ENCODE results near the gene GRAMD2A.
A peak's percentile ranks its signal among the peaks of the same experiment; 100 is the strongest.

GRAMD2A gene

GRCh38 chr15:72163719-72164118 is 33.9 kb downstream of the GRAMD2A start:
- DNase-seq: no peak

GRCh38 chr15:72162569-72162968 is 35.0 kb downstream of the GRAMD2A start:
- DNase-seq: no peak

DNA sequence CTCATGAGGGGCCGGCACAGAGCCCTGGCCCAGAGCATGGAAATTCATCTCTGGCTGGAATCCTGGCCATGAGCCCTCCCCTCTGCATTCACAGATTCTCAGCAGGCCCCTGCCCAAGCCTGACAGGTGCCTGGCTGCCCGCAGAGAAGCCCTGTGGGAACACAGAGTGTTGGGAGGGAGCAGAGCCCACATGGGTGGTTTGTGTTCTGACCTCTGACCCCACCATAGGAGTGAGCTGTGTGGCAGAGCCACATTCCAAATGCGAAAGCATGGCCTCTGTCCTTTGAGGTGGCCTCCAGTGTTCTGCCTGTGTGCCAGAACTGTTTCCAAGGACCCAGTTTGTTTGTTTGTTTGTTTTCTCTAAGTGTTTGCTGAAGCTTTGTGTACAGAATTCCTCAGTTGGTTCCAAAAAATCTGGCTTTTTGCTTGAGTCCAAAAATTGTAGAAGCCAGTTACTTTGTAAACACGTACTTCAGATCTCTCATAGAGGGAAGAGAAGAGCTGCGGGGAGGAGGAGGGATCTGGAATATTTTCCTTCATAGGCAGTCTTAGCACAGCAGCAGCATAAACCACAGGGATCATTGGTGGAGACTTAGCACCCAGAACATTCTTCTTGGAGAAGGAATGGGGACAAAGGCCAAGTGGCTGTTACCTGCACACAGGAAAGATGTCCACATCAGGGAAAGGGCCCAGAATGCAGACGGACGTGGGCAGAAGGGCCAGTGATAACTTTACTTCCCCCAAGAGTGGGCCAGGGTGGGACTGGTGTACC is 36.0 kb downstream of the GRAMD2A start:
- DNase-seq: no peak

DNA sequence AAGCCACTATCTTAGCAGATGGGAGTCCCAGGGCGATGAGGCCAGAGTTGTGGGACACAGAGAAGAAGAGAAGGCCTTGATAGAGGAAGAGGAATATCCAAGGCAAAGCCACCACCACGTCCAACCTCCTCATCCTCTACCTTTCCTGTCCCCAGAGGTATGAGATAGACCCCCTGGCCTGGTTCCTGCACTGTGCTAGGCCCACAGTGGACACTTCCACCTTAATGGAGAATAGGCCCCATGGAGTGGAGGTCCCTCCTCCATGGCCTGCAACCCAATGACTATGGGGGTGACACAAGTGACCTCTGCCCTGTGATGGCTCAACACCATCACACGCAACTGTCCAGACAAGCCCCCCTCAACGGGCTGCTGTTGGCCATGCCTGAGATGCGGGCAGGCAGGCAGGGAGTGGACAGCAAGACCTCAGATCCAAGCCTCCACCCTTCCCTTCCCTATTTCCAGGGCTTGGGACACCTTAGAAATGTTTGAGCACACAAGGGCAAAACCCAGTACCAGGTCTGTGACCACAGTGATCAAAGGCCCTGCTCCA is 36.8 kb downstream of the GRAMD2A start:
- DNase-seq: no peak

DNA sequence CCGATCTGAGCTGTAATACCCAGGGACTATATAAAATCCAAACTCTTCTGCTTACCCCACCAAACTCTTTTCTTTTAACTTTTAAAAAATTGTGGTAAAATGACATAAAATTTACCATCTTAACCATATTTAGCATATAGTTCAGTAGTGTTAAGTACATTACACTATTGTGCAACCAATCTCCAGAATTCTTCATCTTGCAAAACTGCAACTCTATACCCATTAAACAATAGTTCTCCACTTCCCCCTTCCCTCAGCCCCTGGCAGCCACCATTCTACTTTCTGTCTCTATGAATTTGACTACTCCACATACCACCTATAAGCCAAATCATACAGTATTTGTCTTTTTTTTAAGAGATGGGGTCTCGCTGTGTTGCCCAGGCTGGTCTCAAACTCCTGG is 40.7 kb downstream of the GRAMD2A start:
- no peak for DNase-seq

GRCh38 chr15:72155635-72156616 is 41.7 kb downstream of the GRAMD2A start:
- DNase-seq: peak; percentile 72

DNA sequence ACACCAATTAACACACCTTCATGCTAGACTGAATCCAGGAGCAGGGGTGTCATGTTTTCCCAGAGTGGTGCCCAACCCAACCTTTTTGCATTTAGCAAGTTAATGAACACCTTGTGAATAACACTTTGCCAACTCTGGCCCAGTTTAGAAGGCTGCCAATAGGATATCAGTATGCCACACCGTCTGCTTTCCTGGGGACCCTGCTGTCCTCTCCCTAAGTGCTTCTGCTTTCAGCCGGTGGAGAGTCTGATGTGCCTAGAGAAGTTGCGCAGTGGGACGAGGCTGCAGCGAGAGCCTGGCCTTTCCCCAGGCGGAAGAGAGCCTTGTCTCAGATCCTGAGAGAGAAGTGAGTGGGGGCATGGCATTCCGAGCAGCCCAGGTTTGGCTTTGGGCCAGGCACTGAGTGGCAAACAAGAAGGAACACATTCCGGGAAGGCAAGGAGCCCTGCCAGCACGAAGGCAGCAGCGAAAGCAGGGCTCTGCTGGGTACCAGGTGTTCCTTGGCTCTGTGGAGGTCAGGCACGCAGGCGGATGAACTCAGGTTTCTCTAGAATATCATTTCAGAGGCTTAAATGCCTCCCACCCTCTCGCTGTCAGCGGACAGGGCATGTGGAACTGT is 42.5 kb downstream of the GRAMD2A start:
- no peak for DNase-seq

DNA sequence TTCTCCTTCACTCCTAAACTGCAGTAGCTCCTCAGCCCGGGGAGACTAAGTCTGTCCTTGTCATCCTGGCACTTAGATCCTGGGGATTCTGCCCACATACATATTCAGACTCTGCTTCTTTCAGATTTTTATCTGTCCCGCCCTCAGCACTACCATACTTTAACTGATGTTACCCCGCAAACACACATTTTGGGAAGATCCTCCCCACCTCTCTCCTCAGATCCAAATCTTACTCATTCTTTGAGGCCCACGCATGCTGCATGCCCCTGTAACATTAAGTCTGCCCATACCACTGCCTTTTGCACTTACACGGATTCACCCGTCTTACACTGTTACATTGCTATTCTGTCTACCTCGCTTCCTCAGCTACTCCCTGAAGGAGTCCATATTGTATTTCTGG is 43.3 kb downstream of the GRAMD2A start:
- no peak for DNase-seq

DNA sequence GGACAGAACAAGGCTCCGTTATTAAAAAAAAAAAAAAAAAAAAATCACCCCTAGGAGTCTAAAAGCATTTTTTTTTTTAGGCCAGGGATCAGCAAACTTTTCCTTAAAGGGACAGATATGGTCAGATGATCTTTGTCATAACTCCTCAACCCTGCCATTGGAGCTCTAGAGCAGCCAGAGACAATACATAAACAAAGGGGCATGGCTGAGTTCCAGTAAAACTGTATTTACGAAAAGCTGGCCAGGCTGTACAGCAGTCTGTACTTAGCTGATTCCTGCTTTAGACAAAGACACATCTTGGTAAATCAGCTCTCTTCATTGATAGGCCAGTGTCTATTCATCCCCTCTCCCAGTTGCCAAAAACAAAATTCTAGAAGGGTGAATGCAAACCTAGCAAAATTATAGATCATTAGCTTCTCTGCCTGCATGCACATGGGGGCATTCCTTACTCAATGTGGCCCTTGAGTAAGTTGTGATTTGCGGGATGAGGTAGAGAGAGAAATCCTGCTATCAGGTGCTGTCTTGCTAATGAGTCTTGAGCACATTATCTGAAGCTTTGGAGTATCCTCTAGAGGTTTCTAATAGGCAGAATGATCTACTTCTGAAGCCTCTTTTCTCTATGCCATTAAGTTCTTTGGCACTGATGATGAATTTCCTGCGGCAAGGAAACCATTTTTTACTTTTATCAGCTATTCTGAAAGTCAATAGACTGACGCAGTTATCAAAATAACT is 44.2 kb downstream of the GRAMD2A start:
- DNase-seq: no peak

GRCh38 chr15:72147418-72147817 is 50.2 kb downstream of the GRAMD2A start:
- no peak for DNase-seq

- no peak for DNase-seq
Observed at GRCh38 chr15:72146934-72147333, 50.7 kb downstream of the GRAMD2A start.

DNA sequence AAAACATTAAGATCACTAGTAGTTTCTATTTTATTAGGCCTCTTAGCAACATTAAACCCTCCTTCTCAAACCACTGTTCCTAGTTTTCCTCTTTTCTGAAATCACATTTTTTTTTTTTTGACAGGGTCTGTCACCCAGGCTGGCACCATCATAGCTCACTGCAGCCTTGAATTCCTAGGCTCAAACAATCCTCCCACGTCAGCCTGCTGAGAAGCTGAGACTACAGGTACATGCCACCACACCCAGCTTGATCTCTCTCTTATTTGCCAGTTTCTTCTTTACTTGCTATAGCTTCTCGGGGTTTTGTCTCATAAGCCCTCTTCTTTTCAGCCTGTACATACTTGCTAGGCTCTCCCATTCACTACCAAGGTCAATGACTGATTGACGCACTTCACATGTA is 51.4 kb downstream of the GRAMD2A start:
- DNase-seq: no peak

GRCh38 chr15:72141171-72142084 is 56.2 kb downstream of the GRAMD2A start:
- no peak for DNase-seq

DNA sequence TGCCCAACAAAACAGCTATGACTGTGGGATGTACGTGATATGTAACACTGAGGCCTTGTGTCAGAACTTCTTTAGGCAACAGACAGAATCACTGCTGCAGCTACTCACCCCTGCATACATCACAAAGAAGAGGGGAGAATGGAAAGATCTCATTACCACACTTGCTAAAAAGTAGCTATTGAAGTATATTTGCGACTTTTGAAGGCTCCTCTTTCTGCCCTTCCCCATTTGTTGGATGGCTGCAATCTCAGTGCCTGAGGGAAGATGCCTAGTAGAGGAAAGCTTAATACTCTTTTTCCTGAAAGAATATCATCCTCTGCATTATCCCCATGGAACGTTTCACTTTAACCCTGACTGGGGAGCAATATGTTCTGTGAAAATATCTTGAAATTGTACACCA is 57.5 kb downstream of the GRAMD2A start:
- DNase-seq: no peak

DNA sequence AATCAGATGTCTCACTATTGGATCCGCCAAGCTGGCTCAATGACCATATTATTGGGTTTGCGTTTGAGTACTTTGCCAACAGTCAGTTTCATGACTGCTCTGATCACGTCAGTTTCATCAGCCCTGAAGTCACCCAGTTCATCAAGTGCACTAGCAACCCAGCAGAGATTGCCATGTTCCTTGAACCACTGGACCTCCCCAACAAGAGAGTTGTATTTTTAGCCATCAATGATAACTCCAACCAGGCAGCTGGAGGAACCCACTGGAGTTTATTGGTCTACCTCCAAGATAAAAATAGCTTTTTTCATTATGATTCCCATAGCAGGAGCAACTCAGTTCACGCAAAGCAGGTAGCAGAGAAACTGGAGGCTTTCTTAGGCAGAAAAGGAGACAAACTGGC is 57.9 kb downstream of the GRAMD2A start:
- DNase-seq: no peak

DNA sequence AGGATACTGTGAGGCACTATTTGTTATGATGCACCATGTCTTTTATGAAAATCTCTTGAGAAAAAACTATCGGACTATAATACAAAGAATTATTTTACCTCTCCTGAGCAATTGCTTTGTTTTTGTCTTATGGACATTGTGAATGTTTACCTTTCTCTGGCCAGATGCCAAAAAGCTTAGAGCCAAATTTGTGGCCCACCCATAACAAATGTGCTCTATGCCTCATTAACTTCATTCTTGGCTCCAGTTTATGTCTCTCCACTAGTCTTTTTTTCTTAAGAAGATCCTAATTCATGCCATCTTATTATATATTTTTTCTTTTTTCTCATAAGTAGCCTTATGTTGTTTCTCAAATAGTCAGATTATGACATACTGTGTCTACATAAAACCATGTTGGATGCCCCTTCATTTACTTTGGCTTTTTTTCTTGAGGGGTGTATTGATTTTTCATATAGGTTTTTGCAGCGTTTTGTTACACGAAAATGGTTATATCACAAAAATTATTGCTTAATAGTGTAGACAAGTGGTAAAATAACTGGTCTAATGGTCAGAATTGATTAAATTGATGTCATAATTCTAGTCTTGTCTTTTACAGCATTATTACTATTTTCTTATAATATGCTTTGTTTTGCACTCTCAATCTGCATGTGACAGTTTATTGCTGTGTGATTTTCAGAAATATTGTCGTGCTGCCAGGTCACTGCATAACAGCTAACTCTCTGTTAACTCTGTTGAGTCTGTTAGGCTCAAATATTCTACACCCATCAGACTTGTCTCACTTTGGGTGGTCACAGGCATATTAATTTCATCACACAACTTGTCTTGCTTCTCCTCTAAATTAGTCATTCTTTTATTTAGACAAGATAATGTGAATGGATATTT is 61.2 kb downstream of the GRAMD2A start:
- DNase-seq: no peak

- no peak for DNase-seq
Observed at GRCh38 chr15:72135719-72136118, 61.9 kb downstream of the GRAMD2A start.

- DNase-seq: no peak
Observed at GRCh38 chr15:72133211-72133610, 64.4 kb downstream of the GRAMD2A start.

DNA sequence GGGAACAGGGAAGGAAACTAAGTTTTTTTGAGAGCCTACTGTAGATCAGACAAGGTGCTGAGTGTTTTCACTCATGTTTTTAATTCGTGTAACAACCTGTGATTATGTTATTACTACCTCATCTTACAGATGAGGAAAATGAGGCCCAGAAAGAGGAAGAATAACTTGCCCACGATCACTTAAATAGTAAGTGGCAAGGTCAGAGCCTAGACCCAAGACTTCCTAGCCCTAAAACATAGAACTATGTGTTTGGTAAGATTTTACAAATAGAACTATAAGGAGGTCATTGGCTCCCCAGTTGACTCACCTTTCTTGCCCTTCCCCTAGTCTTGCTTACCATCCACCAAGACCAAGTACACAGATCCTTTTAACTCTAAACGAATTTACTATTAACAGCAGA is 65.7 kb downstream of the GRAMD2A start:
- no peak for DNase-seq

- DNase-seq: no peak
Observed at GRCh38 chr15:72130272-72130671, 67.3 kb downstream of the GRAMD2A start.

Measured in activated CD4-positive, alpha-beta T cell treated with anti-CD3 and anti-CD28 coated beads for 1 hour (primary cell).